HG02885 (cell line): ENCODE measurements around the gene TMOD2.

Source experiments
- ATAC-seq: cut with Tn5 transposase; IDR thresholded peaks from one replicate; pipeline ENCODE4 v1.9.1; 2021; ENCODE audit warnings: mild to moderate bottlenecking; ENCODE audit not compliant: unreplicated experiment, poor library complexity

TMOD2 gene

DNA sequence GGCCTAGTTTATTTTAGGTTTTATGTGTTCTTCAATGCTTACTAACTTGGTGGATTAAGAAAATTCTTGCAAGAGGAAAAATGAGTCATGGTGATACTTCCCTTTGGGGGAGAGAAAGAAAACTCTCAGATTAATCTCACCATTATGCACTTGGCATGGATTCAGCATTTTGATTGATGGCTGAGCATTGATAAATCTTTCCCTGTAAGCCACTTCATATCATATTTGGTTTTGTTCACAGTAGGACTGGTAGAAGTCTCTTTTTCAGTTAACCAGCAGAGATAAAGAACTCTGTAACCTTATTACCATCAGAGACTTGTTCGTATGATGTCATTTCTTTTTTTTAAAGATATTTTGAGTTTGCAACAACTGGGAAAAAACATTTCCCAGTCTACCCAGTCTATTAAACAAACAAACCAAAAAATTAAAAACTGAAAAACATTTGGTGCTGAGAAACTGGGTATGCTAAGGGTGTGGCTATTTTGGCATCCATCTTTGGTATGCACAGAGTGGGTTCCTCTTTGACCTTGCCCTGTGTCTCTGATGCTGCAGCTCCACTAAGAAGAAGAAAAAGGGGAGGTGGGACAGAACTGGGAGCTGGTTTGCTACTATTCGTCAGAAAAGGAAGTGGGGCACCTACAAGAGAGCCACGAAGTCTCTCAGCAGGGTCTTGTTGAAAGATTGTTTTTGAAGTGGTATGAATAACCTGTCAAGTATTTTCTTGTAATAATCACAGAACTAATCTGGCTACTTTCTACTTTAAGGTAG lies 95.2 kb downstream of the TMOD2 start:
- no peak for ATAC-seq

DNA sequence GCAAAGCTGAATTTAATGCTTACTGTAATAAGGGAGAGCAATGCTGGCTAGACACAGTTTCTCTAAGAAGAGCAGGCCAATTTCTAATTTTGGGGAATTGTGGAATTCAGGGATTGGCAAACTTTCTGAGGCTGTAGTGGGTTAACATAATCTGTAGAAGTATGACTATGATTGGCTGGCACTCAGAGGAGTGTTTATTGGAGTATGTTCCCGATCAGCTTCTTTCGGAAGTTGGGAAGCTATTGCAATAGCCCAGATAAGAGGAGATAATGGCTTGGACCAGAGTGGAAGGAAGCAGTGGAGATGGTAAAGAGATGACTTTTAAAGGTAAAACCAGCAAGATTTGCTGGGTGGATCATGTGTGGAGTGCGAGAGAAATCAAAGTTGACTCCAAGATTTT lies 97.4 kb downstream of the TMOD2 start:
- no peak for ATAC-seq

GRCh38 chr15:51849860-51850259 lies 98.5 kb downstream of the TMOD2 start:
- no peak for ATAC-seq

GRCh38 chr15:51853998-51854397 lies 102.6 kb downstream of the TMOD2 start:
- ATAC-seq: no peak

DNA sequence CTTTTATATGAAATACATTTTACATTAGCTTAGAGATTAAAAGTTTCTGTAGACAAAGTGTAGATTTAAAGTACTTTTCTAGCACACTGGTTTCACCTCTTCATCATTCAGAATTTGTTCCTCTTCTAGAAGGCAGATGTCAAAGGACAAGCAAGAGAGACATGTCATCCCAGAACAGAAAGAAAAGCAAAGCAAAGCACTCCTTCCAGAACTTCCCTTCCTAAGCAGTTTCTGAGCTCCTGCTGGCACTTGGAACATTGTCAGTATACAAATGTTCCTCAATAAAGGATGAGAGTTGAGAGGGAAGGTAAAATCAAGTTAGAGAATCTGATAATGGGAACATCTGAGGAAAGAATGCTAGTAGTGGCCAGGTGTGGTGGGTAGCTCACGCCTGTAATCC lies 104.2 kb downstream of the TMOD2 start:
- ATAC-seq: no peak

DNA sequence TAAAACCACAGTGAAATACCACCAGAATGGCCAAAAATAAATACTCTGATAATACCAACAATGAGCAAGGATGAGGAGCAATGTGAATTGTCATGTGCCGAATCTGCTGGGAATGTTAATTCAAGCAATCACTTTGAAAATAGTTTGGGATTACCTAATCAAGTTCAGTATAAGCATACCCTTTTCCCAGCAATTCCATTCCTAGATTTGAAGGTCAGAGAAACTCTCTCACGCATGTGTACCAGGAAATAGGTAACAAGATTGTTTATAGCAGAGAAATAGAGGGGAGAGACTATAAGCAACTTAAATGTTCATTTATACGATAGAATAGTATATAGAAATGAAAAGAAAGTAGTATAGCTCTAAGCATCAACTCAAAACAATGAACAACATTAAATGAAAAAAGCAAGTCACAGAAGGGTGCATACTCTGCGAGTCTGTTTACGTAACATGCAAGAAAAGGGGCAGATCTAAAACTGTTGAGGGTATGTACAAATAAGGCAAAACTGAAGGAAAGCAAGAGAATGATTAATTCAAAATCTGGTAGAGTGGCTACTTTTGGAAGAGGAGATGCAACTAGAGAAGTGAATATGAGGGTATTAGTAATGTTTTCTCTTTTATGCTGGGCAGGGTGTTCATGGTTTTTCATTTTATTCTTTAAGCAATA lies 105.5 kb downstream of the TMOD2 start:
- no peak for ATAC-seq

- ATAC-seq: no peak
Measured at GRCh38 chr15:51861557-51862359, 110.4 kb downstream of the TMOD2 start.

- ATAC-seq: no peak
Measured at GRCh38 chr15:51863131-51863530, 111.7 kb downstream of the TMOD2 start.

GRCh38 chr15:51864408-51865056 lies 113.1 kb downstream of the TMOD2 start:
- no peak for ATAC-seq

GRCh38 chr15:51865317-51865716 lies 113.9 kb downstream of the TMOD2 start:
- ATAC-seq: no peak
